ENCODE measurements around the gene HSD3B1.

DNA sequence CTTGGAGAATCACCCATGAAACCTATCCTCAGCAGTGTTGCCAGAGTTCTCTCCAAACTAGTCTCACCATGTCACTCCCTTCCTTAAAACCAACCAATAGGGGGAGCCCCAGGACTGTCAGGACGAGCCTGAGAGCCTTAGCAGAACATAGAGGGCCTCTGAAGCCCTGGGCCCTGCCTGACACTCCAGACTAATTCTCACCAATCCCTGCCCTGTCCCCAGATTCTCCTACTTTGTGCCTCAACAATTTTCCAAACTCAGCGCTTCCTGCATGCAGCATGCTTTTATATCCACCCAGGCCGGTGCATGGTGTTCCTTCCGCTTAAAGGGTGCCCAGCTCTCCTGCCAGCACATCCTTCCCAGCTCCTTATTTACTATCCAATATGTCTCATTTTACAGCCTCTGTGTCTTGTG lies 42.7 kb downstream of the HSD3B1 start:
- TF ChIP-seq CTCF (IDR thresholded peaks at IDR 0.05) (peak in 1 of 3 donors; percentile 15), POLR2A (IDR thresholded peaks at IDR 0.05) (no peak), EP300 (IDR thresholded peaks at IDR 0.05) (no peak)
